GM21786 (cell line): Measurements from ENCODE around the gene CARNS1.
"Not testable (repeated sequence)": the region's sequence is repeated elsewhere in the genome, so short reads cannot be mapped to it uniquely, and the experiment has no call there.

Source experiments
- ATAC-seq: cut with Tn5 transposase; IDR thresholded peaks from one replicate; pipeline ENCODE4 v1.9.1; 2021; ENCODE audit not compliant: unreplicated experiment

The CARNS1 gene

GRCh38 chr11:67463186-67463585 lies 47.7 kb downstream of the CARNS1 start:
- ATAC-seq, result no peak

- no peak for ATAC-seq
These were observed 48.4 kb downstream of the CARNS1 start for GRCh38 chr11:67463680-67464410.

- peak; percentile 45 for ATAC-seq
These were observed 49.1 kb downstream of the CARNS1 start for GRCh38 chr11:67464411-67465188.

GRCh38 chr11:67465189-67465510 lies 49.7 kb downstream of the CARNS1 start:
- no peak for ATAC-seq

GRCh38 chr11:67465530-67465929 lies 50.1 kb downstream of the CARNS1 start:
- not testable (repeated sequence) for ATAC-seq

GRCh38 chr11:67466367-67466766 lies 50.9 kb downstream of the CARNS1 start:
- ATAC-seq, result no peak

- ATAC-seq, result no peak
These were observed 51.7 kb downstream of the CARNS1 start for GRCh38 chr11:67466962-67467771.

- no peak for ATAC-seq
These were observed 52.6 kb downstream of the CARNS1 start for GRCh38 chr11:67468056-67468455.

GRCh38 chr11:67468456-67468758 lies 52.9 kb downstream of the CARNS1 start:
- no peak for ATAC-seq

GRCh38 chr11:67468759-67469507 lies 53.5 kb downstream of the CARNS1 start, which contains the start of gene TMEM134:
Gene TMEM134, minus strand, starts transcription at chr11:67469251. Its CDS starts 59 bp downstream, at chr11:67469192.
- ATAC-seq, result peak; percentile 55

GRCh38 chr11:67469508-67469811 lies 54.0 kb downstream of the CARNS1 start:
- no peak for ATAC-seq

- ATAC-seq, result no peak
These were observed 55.0 kb downstream of the CARNS1 start for GRCh38 chr11:67470337-67471002.

GRCh38 chr11:67472882-67473281 lies 57.4 kb downstream of the CARNS1 start:
- ATAC-seq, result no peak
